IMR-90 (cell line): Measurements from ENCODE around the gene NEDD4L. TPM values are rescaled to one million over a fixed set of nuclear protein-coding genes. Genes with fewer than 3 reads are reported as not detected.

Experiments used
- ATAC-seq: fragments of 200-7000 bp; cut with Tn5 transposase; 2 replicates; pipeline ENCODE4 v1.9.1; 2020; ENCODE audit warnings: low read depth, mild to moderate bottlenecking, moderate library complexity
- BruUV-seq: library from RNA; stranded (reverse); fragments of 400-500 nt; replicated peaks from 2 replicates; lab custom pipeline; 2021; lab: Mats Ljungman, UMichigan
- CTCF ChIA-PET: fragments of 300-600 bp; formaldehyde crosslinking; extraction: SDS; loops from one replicate; lab custom pipeline; 2021; ENCODE audit warnings: antibody characterized with exemption; lab: Yijun Ruan, JAX
- POLR2A ChIA-PET: fragments of 300-600 bp; sonication (Branson Sonifier 250); formaldehyde crosslinking; loops from one replicate; lab custom pipeline; 2022; ENCODE audit warnings: antibody characterized with exemption; ENCODE audit not compliant: unreplicated experiment; lab: Charles Lee
- DNase-seq: peaks from one replicate; pipeline ENCODE4 v3.0.0; 2013
- H2AFZ ChIP-seq: replicated peaks from 2 replicates; pipeline ENCODE3; 2013; ENCODE audit warnings: low read length, mild to moderate bottlenecking; ENCODE audit not compliant: poor library complexity
- H2AK5ac ChIP-seq: 2 replicates; pipeline ENCODE4 v1.6.1; 2013; ENCODE audit warnings: low read depth, low read length, inconsistent platforms
- H2AK9ac ChIP-seq: replicated peaks from 2 replicates; pipeline ENCODE3; 2013; ENCODE audit warnings: mild to moderate bottlenecking, low read depth, low read length, moderate library complexity; ENCODE audit not compliant: poor library complexity
- H2BK120ac ChIP-seq: 2 replicates; pipeline ENCODE4 v1.6.1; 2013; ENCODE audit warnings: low read depth, low read length, inconsistent platforms
- H2BK15ac ChIP-seq: 3 replicates; pipeline ENCODE4 v1.6.1; 2013; ENCODE audit warnings: low read depth, low read length, inconsistent platforms
- H2BK20ac ChIP-seq: 2 replicates; pipeline ENCODE4 v1.6.1; 2013; ENCODE audit warnings: low read depth, mild to moderate bottlenecking, inconsistent platforms, low read length, moderate library complexity
- H2BK5ac ChIP-seq: 2 replicates; pipeline ENCODE4 v1.6.1; 2013; ENCODE audit warnings: mild to moderate bottlenecking, low read depth, low read length, inconsistent platforms; ENCODE audit not compliant: poor library complexity, severe bottlenecking
- H3K14ac ChIP-seq: replicated peaks from 2 replicates; pipeline ENCODE4 v1.6.1; 2013; ENCODE audit warnings: low read depth, low read length, inconsistent platforms
- H3K18ac ChIP-seq: 2 replicates; pipeline ENCODE4 v1.6.1; 2013; ENCODE audit warnings: low read depth, low read length, control low read depth
- H3K23ac ChIP-seq: 2 replicates; pipeline ENCODE4 v1.6.1; 2013; ENCODE audit warnings: low read depth, low read length, inconsistent platforms
- H3K27ac ChIP-seq: 2 replicates; pipeline ENCODE4 v1.5.1; 2013; ENCODE audit warnings: mild to moderate bottlenecking, control low read depth, low read length; ENCODE audit not compliant: insufficient read depth
- H3K27me3 ChIP-seq: 2 replicates; pipeline ENCODE4 v1.6.1; 2013; ENCODE audit warnings: low read length; ENCODE audit not compliant: control insufficient read depth, insufficient read depth
- H3K36me3 ChIP-seq: 2 replicates; pipeline ENCODE4 v1.6.1; 2013; ENCODE audit warnings: low read length, mixed read lengths; ENCODE audit not compliant: control insufficient read depth, insufficient read depth
- H3K4ac ChIP-seq: 2 replicates; pipeline ENCODE4 v1.6.1; 2013; ENCODE audit warnings: low read depth, low read length, inconsistent platforms
- H3K4me1 ChIP-seq: 2 replicates; pipeline ENCODE4 v1.6.1; 2013; ENCODE audit warnings: low read length, mixed read lengths; ENCODE audit not compliant: control insufficient read depth, insufficient read depth
- H3K4me2 ChIP-seq: 2 replicates; pipeline ENCODE4 v1.6.1; 2013; ENCODE audit warnings: low read depth, mild to moderate bottlenecking, control low read depth, low read length, moderate library complexity
- H3K4me3 ChIP-seq: 2 replicates; pipeline ENCODE4 v1.5.1; 2013; ENCODE audit warnings: low read depth, mild to moderate bottlenecking, control low read depth, low read length, moderate library complexity; ENCODE audit not compliant: insufficient read depth
- H3K56ac ChIP-seq: 2 replicates; pipeline ENCODE4 v1.6.1; 2013; ENCODE audit warnings: low read length, inconsistent platforms; ENCODE audit not compliant: insufficient read depth; ENCODE audit errors: extremely low read depth
- H3K79me1 ChIP-seq, 2 experiments: 2 replicates each; pipeline ENCODE4 v1.6.1; 2013; ENCODE audit warnings: low read length in 2 of 2, inconsistent platforms in 1 of 2, low read depth in 1 of 2
- H3K9ac ChIP-seq: 2 replicates; pipeline ENCODE4 v1.6.1; 2013; ENCODE audit warnings: low read depth, low read length, control low read depth
- H3K9me1 ChIP-seq: 2 replicates; pipeline ENCODE4 v1.6.1; 2013; ENCODE audit warnings: low read length, inconsistent platforms; ENCODE audit not compliant: insufficient read depth
- H3K9me3 ChIP-seq: 2 replicates; pipeline ENCODE4 v1.6.1; 2013; ENCODE audit warnings: low read length; ENCODE audit not compliant: control insufficient read depth, insufficient read depth
- H4K20me1 ChIP-seq: 2 replicates; pipeline ENCODE4 v1.6.1; 2013; ENCODE audit warnings: low read length, inconsistent platforms; ENCODE audit not compliant: insufficient read depth
- H4K5ac ChIP-seq: 2 replicates; pipeline ENCODE4 v1.6.1; 2013; ENCODE audit warnings: mild to moderate bottlenecking, low read depth, low read length, control low read depth
- H4K8ac ChIP-seq, 2 experiments: 2 replicates each; pipeline ENCODE4 v1.6.1; 2013; ENCODE audit warnings: low read depth in 2 of 2, low read length in 2 of 2, control low read depth in 1 of 2, inconsistent platforms in 1 of 2
- H4K91ac ChIP-seq: 2 replicates; pipeline ENCODE4 v1.6.1; 2013; ENCODE audit warnings: low read depth, low read length, inconsistent platforms; ENCODE audit not compliant: insufficient read depth
- BHLHE40 ChIP-seq: fragments of 150-350 bp; IDR thresholded peaks from 2 replicates; pipeline ENCODE4 v1.6.1; 2016; ENCODE audit warnings: mild to moderate bottlenecking, low read depth, low read length
- CEBPB ChIP-seq: IDR thresholded peaks from 2 replicates; pipeline ENCODE4 v1.6.1; 2012; ENCODE audit warnings: low read depth, low read length, improper control_type of control experiment
- CHD1 ChIP-seq: IDR thresholded peaks from 2 replicates; pipeline ENCODE4 v1.6.1; 2012; ENCODE audit warnings: low read depth, low read length, improper control_type of control experiment
- FOS ChIP-seq: fragments of 150-350 bp; IDR thresholded peaks from 2 replicates; pipeline ENCODE4 v1.6.1; 2016; ENCODE audit warnings: low read depth, low read length
- MAFK ChIP-seq: IDR thresholded peaks from 2 replicates; pipeline ENCODE4 v1.6.1; 2012; ENCODE audit warnings: low read depth, low read length, improper control_type of control experiment
- MAZ ChIP-seq: IDR thresholded peaks from 2 replicates; pipeline ENCODE4 v1.6.1; 2012; ENCODE audit warnings: low read depth, mild to moderate bottlenecking, low read length, improper control_type of control experiment, moderate library complexity, borderline replicate concordance
- MXI1 ChIP-seq: IDR thresholded peaks from 2 replicates; pipeline ENCODE4 v1.6.1; 2012; ENCODE audit warnings: low read depth, mild to moderate bottlenecking, low read length, moderate library complexity, borderline replicate concordance
- NFE2L2 ChIP-seq: fragments of 150-350 bp; IDR thresholded peaks from 2 replicates; pipeline ENCODE4 v1.6.1; 2016; ENCODE audit warnings: low read depth, mild to moderate bottlenecking, low read length
- POLR2A ChIP-seq: IDR thresholded peaks from 2 replicates; pipeline ENCODE4 v1.6.1; 2012; ENCODE audit warnings: mild to moderate bottlenecking, low read depth, low read length
- RAD21 ChIP-seq: IDR thresholded peaks from 2 replicates; pipeline ENCODE4 v1.6.1; 2012; ENCODE audit warnings: low read length, improper control_type of control experiment
- RCOR1 ChIP-seq: IDR thresholded peaks from 2 replicates; pipeline ENCODE4 v1.6.1; 2012; ENCODE audit warnings: mild to moderate bottlenecking, low read length, improper control_type of control experiment; ENCODE audit not compliant: insufficient replicate concordance
- RFX5 ChIP-seq: IDR thresholded peaks from 2 replicates; pipeline ENCODE4 v1.8.0; 2012; ENCODE audit warnings: low read depth, mild to moderate bottlenecking, low read length, moderate library complexity
- SMC3 ChIP-seq: fragments of 150-350 bp; IDR thresholded peaks from 2 replicates; pipeline ENCODE4 v1.6.1; 2016; ENCODE audit warnings: low read depth, mild to moderate bottlenecking, antibody characterized with exemption, low read length, moderate library complexity
- WGBS, 2 experiments: methylation state at CpG; one replicate each; pipeline versions ENCODE4 v1.1.5 to v1.1.7; 2013; ENCODE audit warnings: missing lambda C conversion rate in 2 of 2; ENCODE audit not compliant: insufficient read length in 1 of 2; ENCODE audit errors: extremely low coverage in 2 of 2; 5-methylcytosine and 5-hydroxymethylcytosine counted together
- dilution Hi-C: fragments of 300-500 bp; cut with HindIII; formaldehyde crosslinking; loops from one replicate; pipeline ENCODE4 v1.14.3; 2018; ENCODE audit warnings: low sequenced_read_pairs; ENCODE audit not compliant: unreplicated experiment
- in situ Hi-C: fragments of 300-500 bp; cut with MboI; formaldehyde crosslinking; loops from 3 replicates; pipeline ENCODE4 v1.14.3; 2019; ENCODE audit warnings: low sequenced_read_pairs, inconsistent platforms, mixed read lengths
- intact Hi-C: fragments of 100-400 bp; cut with micrococcal nuclease; formaldehyde crosslinking; loops from 2 replicates; pipeline ENCODE4 v1.10.0; 2022
- polyA plus RNA-seq, 3 experiments: library from polyadenylated mRNA; depleted of rRNA; stranded (reverse); fragments of >200 nt; gene quantifications; 2 replicates each; pipeline ENCODE4 v1.2.3, GENCODE V29; 2012; ENCODE audit warnings: low replicate concordance in 1 of 3
- total RNA-seq: library from RNA; depleted of rRNA; stranded (reverse); fragments of >200 nt; gene quantifications from 2 replicates; pipeline ENCODE4 v1.2.3, GENCODE V29; 2012
- TF ChIP-seq, protein P1 (sequence below): fragments of 150-350 bp; IDR thresholded peaks from 2 replicates; pipeline ENCODE4 v1.6.1; 2016; ENCODE audit warnings: low read depth, mild to moderate bottlenecking, low read length, moderate library complexity, borderline replicate concordance
- TF ChIP-seq, protein P2 (sequence below): conservative IDR thresholded peaks from 2 replicates; pipeline ENCODE4 v1.5.1; 2012; ENCODE audit warnings: mild to moderate bottlenecking, low read depth, low read length, improper control_type of control experiment
- TF ChIP-seq, protein P3 (sequence below): fragments of 150-350 bp; IDR thresholded peaks from 2 replicates; pipeline ENCODE4 v1.6.1; 2017; ENCODE audit warnings: mild to moderate bottlenecking, antibody characterized with exemption, low read length, low read depth

The NEDD4L gene
- total and polyA plus RNA-seq, 2 of the 4 experiments (the other 2 are of a cell fraction), result 10.0 to 10.9 TPM

DNA sequence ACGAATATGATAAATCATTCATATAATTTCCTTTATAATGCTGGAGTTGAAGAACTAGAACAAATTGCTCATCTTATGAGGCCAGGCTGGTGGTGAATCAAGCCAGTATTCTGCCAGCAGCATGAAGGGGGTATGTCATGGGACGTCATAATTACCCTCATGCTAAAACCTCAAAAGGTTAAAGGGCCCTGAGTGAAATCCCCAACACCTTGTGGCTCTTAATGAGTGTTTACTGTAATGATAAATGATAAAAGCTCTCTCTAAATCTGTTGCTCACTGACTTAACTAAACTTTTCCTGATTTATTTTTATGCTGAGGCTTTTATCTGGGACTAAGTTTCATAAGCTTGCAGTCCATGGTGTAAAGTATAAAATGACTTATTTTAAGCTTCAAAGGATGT is 18.3 kb upstream of the NEDD4L start:
- CTCF ChIA-PET, result interaction anchor here (1.9 kb wide), 1 partner anchor 18 kb away, joined by 6 read pairs; the partner anchor contains the start of gene NEDD4L
- WGBS, 2 experiments, result no CpG with 5 or more reads among the region's 2 CpGs
- Histone ChIP-seq H2AK9ac (no peak overlapping the region), H3K56ac (no peak overlapping the region), H3K18ac (no peak overlapping the region), H4K5ac (no peak overlapping the region), H3K9me3 (no peaks in the 10 kb centered on the region), H3K14ac (no peak overlapping the region), H3K9me1 (no peaks in the 10 kb centered on the region), H3K36me3 (no peaks in the 10 kb centered on the region), H4K8ac (no peak overlapping the region), H3K4ac (no peak overlapping the region), H4K20me1 (no peaks in the 10 kb centered on the region), H2AFZ (no peak overlapping the region), H2BK20ac (no peak overlapping the region), H3K27me3 (peaks cover 21% of the 10 kb centered on the region), H4K91ac (no peak overlapping the region), H2BK5ac (no peak overlapping the region), H2AK5ac (no peak overlapping the region), H3K4me2 (no peak overlapping the region), H3K9ac (no peak overlapping the region), H3K27ac (no peak overlapping the region), H2BK120ac (no peak overlapping the region), H2BK15ac (no peak overlapping the region), H3K4me1 (no peaks in the 10 kb centered on the region), H3K79me1 (no peaks in the 10 kb centered on the region), H3K23ac (no peak overlapping the region), H3K4me3 (no peak overlapping the region)
- TF ChIP-seq, protein P1, sequence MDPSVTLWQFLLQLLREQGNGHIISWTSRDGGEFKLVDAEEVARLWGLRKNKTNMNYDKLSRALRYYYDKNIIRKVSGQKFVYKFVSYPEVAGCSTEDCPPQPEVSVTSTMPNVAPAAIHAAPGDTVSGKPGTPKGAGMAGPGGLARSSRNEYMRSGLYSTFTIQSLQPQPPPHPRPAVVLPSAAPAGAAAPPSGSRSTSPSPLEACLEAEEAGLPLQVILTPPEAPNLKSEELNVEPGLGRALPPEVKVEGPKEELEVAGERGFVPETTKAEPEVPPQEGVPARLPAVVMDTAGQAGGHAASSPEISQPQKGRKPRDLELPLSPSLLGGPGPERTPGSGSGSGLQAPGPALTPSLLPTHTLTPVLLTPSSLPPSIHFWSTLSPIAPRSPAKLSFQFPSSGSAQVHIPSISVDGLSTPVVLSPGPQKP, result no peak
- TF ChIP-seq CEBPB (no peak), MAFK (no peak), MXI1 (no peak), RAD21 (no peak), NFE2L2 (no peak), RCOR1 (no peak), FOS (no peak), SMC3 (no peak), MAZ (no peak), POLR2A (no peak), CHD1 (no peak), BHLHE40 (no peak), RFX5 (no peak)
- TF ChIP-seq, protein P2, sequence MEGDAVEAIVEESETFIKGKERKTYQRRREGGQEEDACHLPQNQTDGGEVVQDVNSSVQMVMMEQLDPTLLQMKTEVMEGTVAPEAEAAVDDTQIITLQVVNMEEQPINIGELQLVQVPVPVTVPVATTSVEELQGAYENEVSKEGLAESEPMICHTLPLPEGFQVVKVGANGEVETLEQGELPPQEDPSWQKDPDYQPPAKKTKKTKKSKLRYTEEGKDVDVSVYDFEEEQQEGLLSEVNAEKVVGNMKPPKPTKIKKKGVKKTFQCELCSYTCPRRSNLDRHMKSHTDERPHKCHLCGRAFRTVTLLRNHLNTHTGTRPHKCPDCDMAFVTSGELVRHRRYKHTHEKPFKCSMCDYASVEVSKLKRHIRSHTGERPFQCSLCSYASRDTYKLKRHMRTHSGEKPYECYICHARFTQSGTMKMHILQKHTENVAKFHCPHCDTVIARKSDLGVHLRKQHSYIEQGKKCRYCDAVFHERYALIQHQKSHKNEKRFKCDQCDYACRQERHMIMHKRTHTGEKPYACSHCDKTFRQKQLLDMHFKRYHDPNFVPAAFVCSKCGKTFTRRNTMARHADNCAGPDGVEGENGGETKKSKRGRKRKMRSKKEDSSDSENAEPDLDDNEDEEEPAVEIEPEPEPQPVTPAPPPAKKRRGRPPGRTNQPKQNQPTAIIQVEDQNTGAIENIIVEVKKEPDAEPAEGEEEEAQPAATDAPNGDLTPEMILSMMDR, result no peak
- TF ChIP-seq, protein P3, sequence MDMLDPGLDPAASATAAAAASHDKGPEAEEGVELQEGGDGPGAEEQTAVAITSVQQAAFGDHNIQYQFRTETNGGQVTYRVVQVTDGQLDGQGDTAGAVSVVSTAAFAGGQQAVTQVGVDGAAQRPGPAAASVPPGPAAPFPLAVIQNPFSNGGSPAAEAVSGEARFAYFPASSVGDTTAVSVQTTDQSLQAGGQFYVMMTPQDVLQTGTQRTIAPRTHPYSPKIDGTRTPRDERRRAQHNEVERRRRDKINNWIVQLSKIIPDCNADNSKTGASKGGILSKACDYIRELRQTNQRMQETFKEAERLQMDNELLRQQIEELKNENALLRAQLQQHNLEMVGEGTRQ, result no peak
- intact Hi-C loops (no loop called here), in situ Hi-C loops (no loop called here), dilution Hi-C loops (no loop called here)
- BruUV-seq, result no TSS peak
- POLR2A ChIA-PET, result no interaction called here
- peak; percentile 58 for DNase-seq
- ATAC-seq, result no peak; the same call in 1 of the 2 replicates
